ENCODE results near the gene SIX5. TPM values are rescaled to one million over a fixed set of nuclear protein-coding genes. Genes with fewer than 3 reads are reported as not detected.

SIX5 gene
- total RNA-seq, 1 donor from 2014 or later = 34.2 TPM

DNA sequence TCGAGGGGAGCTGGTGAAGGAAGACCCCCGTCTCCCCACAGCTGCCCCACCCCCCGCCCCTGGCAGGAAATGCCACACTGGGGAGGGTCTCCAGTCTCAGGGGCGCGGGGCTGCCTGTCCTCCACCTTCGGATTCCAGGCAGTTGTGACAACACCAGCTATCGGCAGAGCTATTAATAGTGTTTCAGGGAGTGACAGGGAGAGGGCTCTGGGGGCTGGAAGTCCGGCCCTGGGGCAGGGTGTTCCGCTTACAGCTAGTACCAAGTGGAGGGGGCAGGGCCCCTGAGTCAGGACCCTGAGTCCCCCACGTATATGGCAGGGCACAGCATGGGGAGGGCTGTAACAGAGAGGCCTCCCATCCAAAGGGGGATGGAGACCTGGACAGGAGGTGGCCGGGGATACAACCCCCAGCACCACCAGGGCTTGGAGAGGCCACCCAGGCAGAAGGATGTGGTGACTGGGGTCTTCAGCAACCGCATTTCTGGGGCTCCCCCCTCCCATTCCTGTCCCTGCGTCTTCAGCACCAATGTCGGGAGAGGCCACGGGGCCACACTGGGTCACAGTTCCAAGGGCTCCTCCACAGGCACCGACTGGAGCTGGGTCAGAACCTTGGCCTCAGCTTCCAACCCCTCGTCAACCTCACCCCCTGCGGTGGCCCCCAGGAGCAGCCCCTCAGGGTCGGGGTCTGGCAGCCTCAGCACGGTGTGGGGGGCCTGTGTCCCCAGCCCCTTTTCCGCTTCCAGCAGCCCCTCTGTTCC is 3.9 kb downstream of the SIX5 start:
- no peak for DNase-seq (ENCODE audit: extremely low spot score, unreplicated experiment)
- no peaks in the 10 kb centered on the region for H3K27me3 Mint-ChIP-seq (ENCODE audit: unreplicated experiment)
- peaks cover 23% of the 10 kb centered on the region for H3K4me1 Mint-ChIP-seq (ENCODE audit: unreplicated experiment)
- H3K27ac Mint-ChIP-seq (ENCODE audit: unreplicated experiment) = peak overlapping the region; percentile 38
- TF ChIP-seq, protein P1, sequence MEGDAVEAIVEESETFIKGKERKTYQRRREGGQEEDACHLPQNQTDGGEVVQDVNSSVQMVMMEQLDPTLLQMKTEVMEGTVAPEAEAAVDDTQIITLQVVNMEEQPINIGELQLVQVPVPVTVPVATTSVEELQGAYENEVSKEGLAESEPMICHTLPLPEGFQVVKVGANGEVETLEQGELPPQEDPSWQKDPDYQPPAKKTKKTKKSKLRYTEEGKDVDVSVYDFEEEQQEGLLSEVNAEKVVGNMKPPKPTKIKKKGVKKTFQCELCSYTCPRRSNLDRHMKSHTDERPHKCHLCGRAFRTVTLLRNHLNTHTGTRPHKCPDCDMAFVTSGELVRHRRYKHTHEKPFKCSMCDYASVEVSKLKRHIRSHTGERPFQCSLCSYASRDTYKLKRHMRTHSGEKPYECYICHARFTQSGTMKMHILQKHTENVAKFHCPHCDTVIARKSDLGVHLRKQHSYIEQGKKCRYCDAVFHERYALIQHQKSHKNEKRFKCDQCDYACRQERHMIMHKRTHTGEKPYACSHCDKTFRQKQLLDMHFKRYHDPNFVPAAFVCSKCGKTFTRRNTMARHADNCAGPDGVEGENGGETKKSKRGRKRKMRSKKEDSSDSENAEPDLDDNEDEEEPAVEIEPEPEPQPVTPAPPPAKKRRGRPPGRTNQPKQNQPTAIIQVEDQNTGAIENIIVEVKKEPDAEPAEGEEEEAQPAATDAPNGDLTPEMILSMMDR (IDR thresholded peaks at IDR 0.05) = no peak
- peak overlapping the region; percentile 22 for H3K4me3 Mint-ChIP-seq (ENCODE audit: unreplicated experiment)
- H3K36me3 Mint-ChIP-seq (ENCODE audit: unreplicated experiment) = peaks cover 3% of the 10 kb centered on the region
- H3K9me3 Mint-ChIP-seq (ENCODE audit: unreplicated experiment) = no peaks in the 10 kb centered on the region

DNA sequence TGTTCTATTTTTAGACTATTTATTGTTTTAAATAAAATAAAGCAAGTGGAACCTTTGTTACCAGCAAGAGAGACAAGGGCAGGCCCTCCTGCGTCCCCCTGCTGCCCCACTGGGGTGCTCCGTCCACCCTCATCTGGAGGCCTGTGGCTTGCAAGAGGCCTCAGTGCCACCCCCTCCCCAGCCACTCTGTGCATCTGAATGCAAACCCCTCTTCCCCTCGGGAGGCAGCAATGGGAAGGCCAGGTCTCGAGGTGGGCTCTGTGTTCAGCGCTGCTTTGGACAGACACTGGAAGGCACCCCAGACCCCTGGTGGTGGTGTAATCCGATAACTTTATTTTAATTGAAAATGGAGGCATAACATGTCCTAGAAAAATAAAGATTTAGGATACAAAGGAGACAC is 4.6 kb downstream of the SIX5 start:
- Mint-ChIP-seq H3K27me3 (ENCODE audit: unreplicated experiment) (no peaks in the 10 kb centered on the region), H3K4me1 (ENCODE audit: unreplicated experiment) (peaks cover 20% of the 10 kb centered on the region), H3K4me3 (ENCODE audit: unreplicated experiment) (no peak overlapping the region), H3K9me3 (ENCODE audit: unreplicated experiment) (no peaks in the 10 kb centered on the region), H3K36me3 (ENCODE audit: unreplicated experiment) (peaks cover 3% of the 10 kb centered on the region), H3K27ac (ENCODE audit: unreplicated experiment) (peak overlapping the region; percentile 38)
- TF ChIP-seq, protein P1 (IDR thresholded peaks at IDR 0.05) = no peak
- no peak for DNase-seq (ENCODE audit: extremely low spot score, unreplicated experiment)

DNA sequence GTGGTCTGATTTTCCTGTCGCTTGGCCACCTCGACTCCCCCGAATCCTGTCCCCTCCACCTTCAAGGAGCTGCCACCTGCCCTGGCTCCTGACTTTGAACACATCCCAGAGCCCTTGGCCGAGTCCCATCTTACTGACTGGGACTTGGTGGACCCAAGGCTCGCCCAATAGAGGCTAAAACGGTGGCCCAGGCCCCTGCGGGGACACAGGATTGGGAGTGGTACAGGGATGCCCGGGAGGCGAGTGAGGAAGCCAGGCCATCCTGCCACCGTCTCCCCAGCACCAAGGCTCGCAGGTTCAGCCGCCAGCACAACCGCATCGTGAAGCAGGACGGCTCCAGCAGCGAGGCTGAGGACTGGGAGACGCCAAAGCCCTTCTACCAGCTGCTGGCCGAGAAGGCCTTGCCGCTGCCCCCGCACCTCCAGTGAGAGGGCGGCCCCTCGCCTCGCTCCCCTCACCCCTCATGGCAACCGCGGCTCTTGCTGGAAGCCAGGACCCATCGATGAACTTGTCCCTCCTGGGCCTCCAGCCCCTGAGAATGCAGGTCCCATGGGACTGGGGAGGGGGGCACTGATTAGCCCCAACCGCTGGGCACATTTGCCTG is 5.3 kb downstream of the SIX5 start:
- H3K27ac Mint-ChIP-seq (ENCODE audit: unreplicated experiment) = no peak overlapping the region
- DNase-seq (ENCODE audit: extremely low spot score, unreplicated experiment) = no peak
- H3K27me3 Mint-ChIP-seq (ENCODE audit: unreplicated experiment) = no peaks in the 10 kb centered on the region
- H3K4me1 Mint-ChIP-seq (ENCODE audit: unreplicated experiment) = peaks cover 19% of the 10 kb centered on the region
- no peak overlapping the region for H3K4me3 Mint-ChIP-seq (ENCODE audit: unreplicated experiment)
- H3K36me3 Mint-ChIP-seq (ENCODE audit: unreplicated experiment) = peaks cover 3% of the 10 kb centered on the region
- no peaks in the 10 kb centered on the region for H3K9me3 Mint-ChIP-seq (ENCODE audit: unreplicated experiment)
- TF ChIP-seq, protein P1 (IDR thresholded peaks at IDR 0.05) = no peak

DNA sequence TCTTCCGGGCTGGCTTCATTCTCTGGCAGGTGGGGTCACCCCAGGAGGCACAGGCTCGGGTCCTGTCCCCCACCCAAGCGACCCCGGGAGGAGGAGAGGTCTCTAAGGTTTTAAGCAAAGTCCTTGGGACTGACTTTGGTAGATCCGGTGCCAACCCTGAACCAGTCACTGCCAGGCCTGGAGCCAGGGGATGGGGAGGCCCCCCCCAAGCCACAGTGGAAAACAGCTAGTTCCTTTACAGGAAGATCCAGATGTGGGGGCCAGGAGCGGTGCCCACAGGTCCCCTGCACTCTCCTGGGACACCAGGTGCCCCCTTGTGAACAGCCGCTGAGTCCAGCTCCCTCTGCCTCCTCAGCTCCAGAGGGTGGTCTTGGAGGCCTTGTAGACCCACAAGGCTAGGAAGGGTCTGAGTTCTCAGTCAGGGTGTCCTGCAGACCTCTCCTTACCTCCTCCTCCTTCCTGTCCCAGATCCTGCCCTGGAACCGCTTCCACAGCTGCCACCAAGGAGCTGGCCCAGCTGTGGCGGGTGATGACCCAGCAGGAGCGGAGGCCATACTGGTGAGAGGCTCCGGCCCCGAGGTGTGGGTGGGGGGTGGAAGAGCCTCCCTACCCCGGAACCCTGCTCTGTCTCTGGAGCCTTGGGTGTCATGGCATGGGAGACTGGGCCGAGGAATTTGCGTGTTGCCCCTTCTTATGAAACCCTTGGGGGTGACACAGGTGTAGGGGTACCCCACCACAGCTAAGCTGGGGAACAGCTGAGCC is 6.0 kb downstream of the SIX5 start:
- Mint-ChIP-seq H3K27me3 (ENCODE audit: unreplicated experiment) (no peaks in the 10 kb centered on the region), H3K4me3 (ENCODE audit: unreplicated experiment) (no peak overlapping the region), H3K27ac (ENCODE audit: unreplicated experiment) (no peak overlapping the region)

More for the DNA sequence above, 6.0 kb downstream of the SIX5 start:
- DNase-seq (ENCODE audit: extremely low spot score, unreplicated experiment) = no peak
- H3K4me1 Mint-ChIP-seq (ENCODE audit: unreplicated experiment) = peaks cover 19% of the 10 kb centered on the region
- H3K9me3 Mint-ChIP-seq (ENCODE audit: unreplicated experiment) = no peaks in the 10 kb centered on the region
- TF ChIP-seq, protein P1 (IDR thresholded peaks at IDR 0.05) = no peak
- H3K36me3 Mint-ChIP-seq (ENCODE audit: unreplicated experiment) = peaks cover 3% of the 10 kb centered on the region

Measured in osteocyte (in vitro differentiated cells).